ENCODE results near the gene NEMP1.

DNA sequence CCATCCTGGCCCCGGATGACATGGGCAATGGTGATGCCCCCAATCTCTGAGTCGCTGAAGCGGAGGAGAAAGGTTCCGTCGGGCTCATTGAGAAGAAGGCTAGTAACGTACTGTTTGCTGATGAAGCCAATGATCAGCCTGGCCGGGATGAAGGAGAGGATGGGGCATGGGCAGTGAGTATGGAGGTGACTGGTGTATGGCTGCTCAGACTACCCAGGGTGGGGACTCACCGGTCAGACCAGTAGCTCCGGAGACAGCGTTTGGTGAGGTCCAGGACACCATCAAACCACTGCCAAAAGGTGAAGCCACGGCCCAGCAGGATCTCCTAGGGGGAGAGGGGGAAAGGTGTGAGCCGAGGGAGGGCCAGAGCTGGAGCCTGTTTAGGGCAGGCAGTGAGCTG, 21.2 kb upstream of the NEMP1 start:
- no peak for TF ChIP-seq POLR2A (IDR thresholded peaks at IDR 0.05)
- TF ChIP-seq, protein P1, sequence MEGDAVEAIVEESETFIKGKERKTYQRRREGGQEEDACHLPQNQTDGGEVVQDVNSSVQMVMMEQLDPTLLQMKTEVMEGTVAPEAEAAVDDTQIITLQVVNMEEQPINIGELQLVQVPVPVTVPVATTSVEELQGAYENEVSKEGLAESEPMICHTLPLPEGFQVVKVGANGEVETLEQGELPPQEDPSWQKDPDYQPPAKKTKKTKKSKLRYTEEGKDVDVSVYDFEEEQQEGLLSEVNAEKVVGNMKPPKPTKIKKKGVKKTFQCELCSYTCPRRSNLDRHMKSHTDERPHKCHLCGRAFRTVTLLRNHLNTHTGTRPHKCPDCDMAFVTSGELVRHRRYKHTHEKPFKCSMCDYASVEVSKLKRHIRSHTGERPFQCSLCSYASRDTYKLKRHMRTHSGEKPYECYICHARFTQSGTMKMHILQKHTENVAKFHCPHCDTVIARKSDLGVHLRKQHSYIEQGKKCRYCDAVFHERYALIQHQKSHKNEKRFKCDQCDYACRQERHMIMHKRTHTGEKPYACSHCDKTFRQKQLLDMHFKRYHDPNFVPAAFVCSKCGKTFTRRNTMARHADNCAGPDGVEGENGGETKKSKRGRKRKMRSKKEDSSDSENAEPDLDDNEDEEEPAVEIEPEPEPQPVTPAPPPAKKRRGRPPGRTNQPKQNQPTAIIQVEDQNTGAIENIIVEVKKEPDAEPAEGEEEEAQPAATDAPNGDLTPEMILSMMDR (IDR thresholded peaks at IDR 0.05): no peak

Measured in right lobe of liver (tissue), 4 donors.